HepG2 (cell line): Measurements from ENCODE around the gene PRTN3. TPM values are rescaled to one million over a fixed set of nuclear protein-coding genes. Genes with fewer than 3 reads are reported as not detected.
A peak's percentile ranks its signal among the peaks of the same experiment; 100 is the strongest.

Experiments used
- ARHGAP35 ChIP-seq: sonication (generic); formaldehyde crosslinking; IDR thresholded peaks from 2 replicates; pipeline ENCODE4 v1.9.0; 2022; ENCODE audit warnings: mild to moderate bottlenecking, inconsistent platforms, moderate library complexity, missing genetic modification reagents, borderline replicate concordance
- ARNT ChIP-seq: fragments of 450-650 bp; IDR thresholded peaks from 2 replicates; pipeline ENCODE4 v1.6.1; 2017
- ATF7-NPFF ChIP-seq: sonication (generic); formaldehyde crosslinking; IDR thresholded peaks from 2 replicates; pipeline ENCODE4 v1.8.1; 2023; ENCODE audit warnings: mild to moderate bottlenecking, low read depth, missing genetic modification reagents, moderate library complexity
- CENPX ChIP-seq: sonication (generic); formaldehyde crosslinking; IDR thresholded peaks from 2 replicates; pipeline ENCODE4 v1.9.0; 2021; ENCODE audit warnings: mild to moderate bottlenecking, missing genetic modification reagents, moderate library complexity
- ELF1 ChIP-seq: sonication (generic); formaldehyde crosslinking; IDR thresholded peaks from 2 replicates; pipeline ENCODE4 v1.4.0; 2020; ENCODE audit warnings: missing genetic modification reagents
- FOXK1 ChIP-seq: sonication (generic); formaldehyde crosslinking; IDR thresholded peaks from 2 replicates; pipeline ENCODE4 v1.4.0; 2020; ENCODE audit warnings: low read depth, missing genetic modification reagents, borderline replicate concordance
- GABPB1 ChIP-seq: IDR thresholded peaks from 2 replicates; pipeline ENCODE4 v1.6.1; 2016; ENCODE audit warnings: mild to moderate bottlenecking, missing genetic modification reagents, moderate library complexity, missing compliant biosample characterization
- GPN1 ChIP-seq: sonication (generic); formaldehyde crosslinking; IDR thresholded peaks from 2 replicates; pipeline ENCODE4 v1.5.1; 2020; ENCODE audit warnings: missing genetic modification reagents, borderline replicate concordance
- KDM2A ChIP-seq: sonication (generic); formaldehyde crosslinking; IDR thresholded peaks from 2 replicates; pipeline ENCODE4 v1.4.0; 2020; ENCODE audit warnings: low read depth, missing genetic modification reagents, borderline replicate concordance
- MXI1 ChIP-seq: IDR thresholded peaks from 3 replicates; pipeline ENCODE4 v1.6.1; 2012; ENCODE audit warnings: low read depth, low read length, inconsistent platforms, borderline replicate concordance
- PLRG1 ChIP-seq: fragments of 450-650 bp; conservative IDR thresholded peaks from 2 replicates; pipeline ENCODE4 v1.6.1; 2016
- WIZ ChIP-seq: sonication (generic); formaldehyde crosslinking; IDR thresholded peaks from 2 replicates; pipeline ENCODE4 v1.5.1; 2020; ENCODE audit warnings: mild to moderate bottlenecking, missing genetic modification reagents
- ZNF572 ChIP-seq: sonication (generic); formaldehyde crosslinking; IDR thresholded peaks from 2 replicates; pipeline ENCODE4 v1.5.1; 2020; ENCODE audit warnings: mild to moderate bottlenecking, missing genetic modification reagents
- ZNF687 ChIP-seq: sonication (generic); formaldehyde crosslinking; IDR thresholded peaks from 2 replicates; pipeline ENCODE4 v1.5.1; 2020; ENCODE audit warnings: mild to moderate bottlenecking, missing genetic modification reagents, moderate library complexity
- ZNF710 ChIP-seq: sonication (generic); formaldehyde crosslinking; IDR thresholded peaks from 2 replicates; pipeline ENCODE4 v1.5.0; 2020; ENCODE audit warnings: mild to moderate bottlenecking, missing genetic modification reagents, borderline replicate concordance
- ZNF737 ChIP-seq: sonication (generic); formaldehyde crosslinking; IDR thresholded peaks from 2 replicates; pipeline ENCODE4 v1.5.0; 2020; ENCODE audit warnings: missing genetic modification reagents, mild to moderate bottlenecking, borderline replicate concordance
- ZNF878 ChIP-seq: sonication (generic); formaldehyde crosslinking; IDR thresholded peaks from 2 replicates; pipeline ENCODE4 v1.8.1; 2023; ENCODE audit warnings: mild to moderate bottlenecking, missing genetic modification reagents, moderate library complexity
- ZSCAN20 ChIP-seq: sonication (generic); formaldehyde crosslinking; IDR thresholded peaks from 2 replicates; pipeline ENCODE4 v1.4.0; 2020; ENCODE audit warnings: missing genetic modification reagents, mild to moderate bottlenecking, borderline replicate concordance
- polyA plus RNA-seq, 8 experiments: library from polyadenylated mRNA; depleted of rRNA in 3 of 8; stranded (reverse) in 7 of 8; unstranded in 1 of 8; fragments of >200 nt; fragmentation: Illumina TruSeq in 4 of 8; extraction: Trizol in 4 of 8; gene quantifications; 2 replicates each; pipeline versions ENCODE4 v1.2.1 to v1.2.3, GENCODE V29; 2011 to 2016; ENCODE audit warnings: low read depth in 4 of 8, missing spikeins in 1 of 8, mixed read lengths in 1 of 8; ENCODE audit not compliant: insufficient read depth in 1 of 8
- total RNA-seq, 5 experiments: library from RNA; depleted of rRNA; stranded (reverse); fragments of >200 nt; fragmentation: Illumina TruSeq; extraction: Trizol; gene quantifications; 2 replicates each; pipeline ENCODE4 v1.2.3, GENCODE V29; 2016; ENCODE audit warnings: low read depth in 1 of 5
- TF ChIP-seq, protein P1 (sequence below): IDR thresholded peaks from 2 replicates; pipeline ENCODE4 v1.6.1; 2016; ENCODE audit warnings: mild to moderate bottlenecking, missing biosample characterization, missing genetic modification reagents
- TF ChIP-seq, protein P2 (sequence below): sonication (generic); formaldehyde crosslinking; IDR thresholded peaks from 2 replicates; pipeline ENCODE4 v1.9.0; 2021; ENCODE audit warnings: missing genetic modification reagents, mild to moderate bottlenecking, borderline replicate concordance

The PRTN3 gene
- total and polyA plus RNA-seq, 2 of the 13 experiments (the other 11 are each of a cell fraction or from before 2014, with no cell fraction given), result not detected

- TF ChIP-seq, protein P1, sequence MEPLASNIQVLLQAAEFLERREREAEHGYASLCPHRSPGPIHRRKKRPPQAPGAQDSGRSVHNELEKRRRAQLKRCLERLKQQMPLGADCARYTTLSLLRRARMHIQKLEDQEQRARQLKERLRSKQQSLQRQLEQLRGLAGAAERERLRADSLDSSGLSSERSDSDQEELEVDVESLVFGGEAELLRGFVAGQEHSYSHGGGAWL, result no peak
- TF ChIP-seq MXI1 (no peak), ZSCAN20 (no peak), FOXK1 (CRISPR knock-in tag) (no peak), ZNF878 (no peak), PLRG1 (no peak), ZNF687 (peak; percentile 25; the same call in 1 of the 2 replicates), ARNT (no peak), KDM2A (CRISPR knock-in tag) (no peak), ZNF710 (CRISPR knock-in tag) (no peak), ARHGAP35 (no peak), WIZ (CRISPR knock-in tag) (no peak), GABPB1 (CRISPR knock-in tag) (peak; percentile 24; the same call in 1 of the 2 replicates), ELF1 (no peak), CENPX (CRISPR knock-in tag) (no peak), ATF7-NPFF (no peak), ZNF572 (CRISPR knock-in tag) (no peak), ZNF737 (CRISPR knock-in tag) (no peak), GPN1 (no peak)
- TF ChIP-seq, protein P2, sequence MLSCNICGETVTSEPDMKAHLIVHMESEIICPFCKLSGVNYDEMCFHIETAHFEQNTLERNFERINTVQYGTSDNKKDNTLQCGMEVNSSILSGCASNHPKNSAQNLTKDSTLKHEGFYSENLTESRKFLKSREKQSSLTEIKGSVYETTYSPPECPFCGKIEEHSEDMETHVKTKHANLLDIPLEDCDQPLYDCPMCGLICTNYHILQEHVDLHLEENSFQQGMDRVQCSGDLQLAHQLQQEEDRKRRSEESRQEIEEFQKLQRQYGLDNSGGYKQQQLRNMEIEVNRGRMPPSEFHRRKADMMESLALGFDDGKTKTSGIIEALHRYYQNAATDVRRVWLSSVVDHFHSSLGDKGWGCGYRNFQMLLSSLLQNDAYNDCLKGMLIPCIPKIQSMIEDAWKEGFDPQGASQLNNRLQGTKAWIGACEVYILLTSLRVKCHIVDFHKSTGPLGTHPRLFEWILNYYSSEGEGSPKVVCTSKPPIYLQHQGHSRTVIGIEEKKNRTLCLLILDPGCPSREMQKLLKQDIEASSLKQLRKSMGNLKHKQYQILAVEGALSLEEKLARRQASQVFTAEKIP, result no peak
These were observed 9.1 kb upstream of the PRTN3 start (continued) for GRCh38 chr19:831407-832369.
